ENCODE data around the gene RELA.
A peak's percentile ranks its signal among the peaks of the same experiment; 100 is the strongest.
"Not testable (repeated sequence)": the region's sequence is repeated elsewhere in the genome, so short reads cannot be mapped to it uniquely, and the experiment has no call there.

RELA gene

GRCh38 chr11:65648997-65649493, 13.7 kb downstream of the RELA start:
- DNase-seq (ENCODE audit: low spot score): no peak

GRCh38 chr11:65646958-65647701, 15.6 kb downstream of the RELA start:
- DNase-seq (ENCODE audit: low spot score): no peak

- DNase-seq (ENCODE audit: low spot score): no peak
Measured at GRCh38 chr11:65646288-65646957, 16.3 kb downstream of the RELA start.

DNA sequence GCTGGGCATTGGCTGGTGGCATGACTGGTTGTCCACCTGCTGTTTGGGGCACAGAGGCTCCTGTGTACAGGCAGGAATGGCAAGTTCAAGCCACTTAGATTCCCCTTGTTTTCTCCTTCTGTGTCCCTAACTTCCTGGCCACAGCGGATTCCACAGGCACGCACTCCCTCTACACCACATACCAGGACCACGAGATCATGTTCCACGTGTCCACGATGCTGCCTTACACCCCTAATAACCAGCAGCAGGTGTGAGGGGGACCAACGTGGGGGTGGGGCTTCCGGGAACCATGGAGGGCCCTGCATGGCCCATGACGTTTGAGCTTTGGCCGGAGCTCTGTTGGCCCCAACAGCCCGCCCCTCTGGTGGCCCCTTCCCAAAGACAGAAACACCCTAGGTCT, 17.0 kb downstream of the RELA start:
- no peak for DNase-seq (ENCODE audit: low spot score)

DNA sequence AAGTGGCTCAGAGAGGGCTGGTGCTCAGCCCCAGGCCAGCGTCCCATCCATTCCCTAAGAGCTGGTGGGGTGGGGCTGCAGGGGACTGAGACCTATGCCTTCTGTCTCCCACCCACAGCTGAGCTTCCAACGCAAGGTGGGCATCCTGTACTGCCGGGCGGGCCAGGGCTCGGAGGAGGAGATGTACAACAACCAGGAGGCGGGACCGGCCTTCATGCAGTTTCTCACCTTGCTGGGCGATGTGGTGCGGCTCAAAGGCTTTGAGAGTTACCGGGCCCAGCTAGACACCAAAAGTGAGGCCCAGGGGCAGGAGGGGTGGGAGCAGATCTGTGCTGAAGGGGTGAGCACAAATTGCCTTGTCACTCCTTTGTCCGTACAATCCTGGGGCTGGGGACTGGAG, 17.9 kb downstream of the RELA start:
- no peak for DNase-seq (ENCODE audit: low spot score)

DNA sequence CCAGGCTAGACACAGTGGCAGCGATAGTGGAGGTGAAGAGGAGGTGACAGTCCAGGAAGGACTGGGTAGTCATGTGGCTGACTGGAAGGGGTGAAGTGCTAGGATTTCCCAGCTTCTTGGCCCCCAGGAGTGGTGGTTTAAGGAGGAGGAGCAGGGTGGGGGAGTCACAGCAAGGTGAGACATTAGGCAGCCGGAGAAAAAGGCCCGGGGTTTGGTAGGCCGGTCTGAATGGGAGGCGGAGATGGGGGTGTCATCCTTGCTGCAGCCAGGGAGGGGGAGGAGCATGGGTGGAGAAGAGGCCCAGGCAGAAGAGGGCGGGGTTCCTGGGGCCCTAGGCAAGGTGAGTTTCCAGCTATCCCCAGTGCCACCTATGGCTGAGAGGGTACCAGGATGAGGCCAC, 18.7 kb downstream of the RELA start:
- no peak for DNase-seq (ENCODE audit: low spot score)

GRCh38 chr11:65642014-65642671, 20.6 kb downstream of the RELA start:
- no peak for DNase-seq (ENCODE audit: low spot score)

DNA sequence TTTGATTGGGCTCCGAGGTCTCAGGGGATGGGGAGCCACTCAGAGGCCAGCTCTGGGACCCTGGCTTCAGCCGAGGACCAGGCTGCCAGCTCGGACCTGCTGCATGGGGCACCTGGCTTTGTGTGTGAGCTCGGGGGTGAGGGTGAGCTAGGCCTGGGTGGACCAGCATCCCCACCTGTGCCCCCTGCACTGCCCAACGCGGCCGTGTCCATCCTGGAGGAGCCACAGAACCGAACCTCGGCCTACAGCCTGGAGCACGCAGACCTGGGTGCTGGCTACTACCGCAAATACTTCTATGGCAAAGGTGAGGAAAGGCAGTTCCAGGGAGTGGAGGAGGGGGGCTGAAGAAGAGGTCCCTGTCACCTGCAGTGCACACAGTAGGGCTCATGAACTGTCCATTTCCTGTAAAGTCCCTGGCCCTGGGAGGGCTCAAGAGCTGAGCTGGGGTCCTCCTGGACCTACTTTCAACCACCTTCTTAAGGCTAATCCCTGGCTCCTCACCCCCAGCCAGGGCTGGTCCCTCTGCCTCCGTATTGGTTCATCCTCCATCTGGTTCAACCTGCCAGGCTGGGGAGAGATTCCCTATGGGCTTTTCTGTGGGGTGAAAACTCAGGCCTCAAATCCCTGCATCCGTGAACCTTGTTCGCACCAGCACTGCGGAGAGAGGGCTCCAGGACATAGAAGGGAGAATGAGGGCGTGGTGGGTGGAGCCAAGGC, 21.3 kb downstream of the RELA start:
- no peak for DNase-seq (ENCODE audit: low spot score)

GRCh38 chr11:65640483-65641296, 22.0 kb downstream of the RELA start:
- DNase-seq (ENCODE audit: low spot score): no peak

- no peak for DNase-seq (ENCODE audit: low spot score)
Measured at GRCh38 chr11:65639623-65640482, 22.9 kb downstream of the RELA start.

DNA sequence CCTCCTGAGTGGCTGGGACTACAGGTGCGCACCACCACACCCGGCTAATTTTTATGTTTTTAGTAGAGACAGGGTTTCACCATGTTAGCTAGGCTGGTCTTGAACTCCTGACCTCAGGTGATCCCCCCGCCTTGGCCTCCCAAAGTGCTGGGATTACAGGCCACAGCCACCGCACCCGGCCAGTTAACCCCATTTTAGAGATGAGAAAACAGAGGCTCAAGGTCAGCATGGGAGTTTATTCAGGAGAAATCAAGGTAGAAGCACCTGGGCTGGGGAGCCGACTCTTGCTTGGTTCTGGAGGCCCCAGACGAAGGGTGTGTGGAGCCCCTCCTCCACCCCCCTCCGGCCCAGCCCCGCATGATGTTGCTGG, 23.5 kb downstream of the RELA start:
- not testable (repeated sequence) for DNase-seq (ENCODE audit: low spot score)

DNA sequence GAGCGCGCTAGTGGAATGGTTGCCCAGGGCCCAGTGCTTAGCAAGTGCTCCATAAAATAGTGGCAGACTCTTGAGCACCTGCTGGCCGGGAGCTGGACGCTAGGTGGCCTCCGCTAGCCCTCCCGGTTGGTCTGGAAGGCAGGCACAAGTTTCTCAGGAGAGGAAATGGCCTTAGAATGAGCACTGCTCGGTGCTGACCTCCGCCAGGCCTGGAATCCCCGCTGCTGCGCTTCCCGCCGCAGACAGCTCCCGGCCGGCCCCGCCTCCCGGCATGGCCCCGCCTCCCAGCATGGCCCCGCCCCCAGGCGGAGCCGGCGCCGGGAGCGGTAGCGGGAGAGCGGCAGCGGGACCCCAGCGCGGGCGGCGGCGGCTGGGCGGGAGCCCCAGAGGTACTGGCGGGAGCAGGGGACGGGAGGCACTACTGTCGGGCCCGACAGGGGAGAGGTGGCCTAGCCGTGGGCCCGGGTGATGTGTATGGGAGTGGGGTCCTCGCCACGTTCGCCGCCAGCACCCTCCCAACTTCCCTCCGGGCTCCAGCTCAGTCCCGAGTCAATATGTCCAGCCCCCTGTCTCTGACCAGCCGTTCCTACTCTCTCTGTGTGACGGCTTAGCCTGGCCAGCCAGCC, 24.8 kb downstream of the RELA start, which contains the start of gene SIPA1:
Gene SIPA1 (plus strand): TSS at position 308 of the 626 bp plus-strand sequence. CDS start 2,821 bp downstream, outside the sequence.
- peak; percentile 84 for DNase-seq (ENCODE audit: low spot score)

DNA sequence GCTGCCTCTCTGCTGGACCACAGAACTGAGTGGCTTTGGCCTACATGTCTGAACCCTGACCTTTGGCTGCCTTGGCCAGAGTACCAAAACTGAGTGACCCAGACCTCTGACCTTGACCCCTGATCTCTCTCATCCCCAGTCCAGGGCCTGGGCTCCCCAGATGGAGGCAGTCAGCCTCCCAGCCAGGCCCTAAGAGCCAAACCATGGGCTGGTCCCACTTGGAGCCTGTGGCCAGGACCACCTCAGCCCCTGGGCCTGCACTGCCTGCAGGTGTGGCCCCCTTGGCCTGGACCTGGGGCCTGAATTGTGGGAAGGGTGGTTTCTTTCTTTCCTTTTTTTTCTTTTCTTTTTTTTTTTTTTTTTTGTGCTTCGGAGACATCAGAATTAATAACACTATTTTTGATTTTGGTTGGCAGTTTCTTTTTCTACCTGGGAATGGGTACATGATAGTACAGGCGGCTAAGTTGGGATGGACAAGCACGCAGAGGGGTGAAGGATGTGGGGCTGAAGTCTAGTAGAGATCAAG, 25.6 kb downstream of the RELA start:
- no peak for DNase-seq (ENCODE audit: low spot score)

DNA sequence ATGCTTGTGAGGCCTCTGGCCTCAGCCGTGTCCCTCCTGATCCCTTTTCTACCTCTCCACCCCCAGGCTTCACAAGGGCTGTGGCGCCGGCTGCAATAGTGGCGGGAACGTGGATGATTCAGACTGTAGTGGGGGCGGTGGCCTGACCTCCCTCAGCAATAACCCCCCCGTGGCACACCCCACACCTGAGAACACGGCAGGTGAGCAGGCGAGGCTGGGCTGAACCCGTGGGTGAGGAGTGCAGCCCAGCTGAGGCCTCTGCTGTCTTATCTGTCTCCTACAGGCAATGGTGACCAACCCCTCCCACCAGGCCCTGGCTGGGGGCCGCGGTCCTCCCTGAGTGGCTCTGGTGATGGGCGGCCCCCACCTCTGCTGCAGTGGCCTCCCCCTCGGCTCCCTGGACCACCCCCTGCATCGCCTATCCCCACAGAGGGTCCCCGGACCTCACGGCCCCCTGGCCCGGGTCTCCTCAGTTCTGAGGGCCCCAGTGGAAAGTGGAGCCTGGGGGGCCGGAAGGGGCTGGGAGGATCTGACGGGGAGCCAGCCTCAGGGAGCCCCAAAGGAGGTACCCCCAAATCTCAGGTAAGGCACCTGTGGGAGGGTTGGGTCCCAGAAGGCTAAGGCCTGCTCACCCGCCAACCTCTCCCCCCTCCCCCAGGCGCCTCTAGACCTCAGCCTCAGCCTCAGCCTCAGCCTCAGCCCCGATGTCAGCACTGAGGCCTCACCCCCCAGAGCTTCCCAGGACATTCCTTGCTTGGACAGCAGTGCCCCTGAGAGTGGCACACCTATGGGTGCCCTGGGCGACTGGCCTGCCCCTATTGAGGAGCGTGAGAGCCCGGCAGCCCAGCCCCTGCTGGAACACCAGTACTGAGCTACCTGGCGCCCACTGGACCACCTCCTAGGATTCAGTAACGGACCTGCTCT, 26.3 kb downstream of the RELA start:
- peak; percentile 82 for DNase-seq (ENCODE audit: low spot score)

- DNase-seq (ENCODE audit: low spot score): peak; percentile 73
Measured at GRCh38 chr11:65634905-65635731, 27.6 kb downstream of the RELA start.

- DNase-seq (ENCODE audit: low spot score): no peak
Measured at GRCh38 chr11:65634440-65634839, 28.3 kb downstream of the RELA start.

GRCh38 chr11:65634109-65634436, 28.6 kb downstream of the RELA start:
- DNase-seq (ENCODE audit: low spot score): no peak

Data from hematopoietic multipotent progenitor cell treated with erythropoietin and hydrocortisone succinate and interleukin-3 and kit ligand, for 17 days (in vitro differentiated cells).